ENCODE data around the gene PRSS50. TPM values are rescaled to one million over a fixed set of nuclear protein-coding genes. Genes with fewer than 3 reads are reported as not detected.
"Not testable (repeated sequence)": the region's sequence is repeated elsewhere in the genome, so short reads cannot be mapped to it uniquely, and the experiment has no call there.

PRSS50 gene
- total RNA-seq, 1 donor from 2014 or later, result 0.20 TPM

DNA sequence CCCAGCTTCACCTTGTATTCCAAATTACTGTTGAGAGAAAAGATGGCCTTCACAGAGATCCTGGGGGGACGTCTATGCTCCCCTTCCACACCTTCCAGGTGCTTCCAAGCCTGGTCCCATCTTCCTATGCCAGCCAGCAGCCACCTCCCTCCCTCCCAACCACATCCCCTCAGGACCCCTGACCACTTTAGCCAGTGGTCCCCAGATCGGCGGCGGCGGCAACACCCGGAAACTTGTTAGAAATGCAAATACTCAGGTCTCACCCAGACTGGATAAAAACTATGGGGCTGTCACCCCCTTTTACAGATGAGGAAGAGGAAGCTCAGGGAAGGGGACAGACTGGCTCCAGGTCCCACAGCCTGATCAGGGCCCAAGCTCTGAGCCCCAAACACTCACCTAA lies 38.0 kb upstream of the PRSS50 start:
- Histone ChIP-seq H3K27ac (no peak overlapping the region), H3K4me1 (no peaks in the 10 kb centered on the region), H3K27me3 (no peaks in the 10 kb centered on the region), H3K36me3 (no peaks in the 10 kb centered on the region), H3K4me3 (no peak overlapping the region), H3K9me3 (no peaks in the 10 kb centered on the region)
- intact Hi-C loops (cut with DNase I), result no loop called here
- no peak for ATAC-seq
- TF ChIP-seq, protein P1, sequence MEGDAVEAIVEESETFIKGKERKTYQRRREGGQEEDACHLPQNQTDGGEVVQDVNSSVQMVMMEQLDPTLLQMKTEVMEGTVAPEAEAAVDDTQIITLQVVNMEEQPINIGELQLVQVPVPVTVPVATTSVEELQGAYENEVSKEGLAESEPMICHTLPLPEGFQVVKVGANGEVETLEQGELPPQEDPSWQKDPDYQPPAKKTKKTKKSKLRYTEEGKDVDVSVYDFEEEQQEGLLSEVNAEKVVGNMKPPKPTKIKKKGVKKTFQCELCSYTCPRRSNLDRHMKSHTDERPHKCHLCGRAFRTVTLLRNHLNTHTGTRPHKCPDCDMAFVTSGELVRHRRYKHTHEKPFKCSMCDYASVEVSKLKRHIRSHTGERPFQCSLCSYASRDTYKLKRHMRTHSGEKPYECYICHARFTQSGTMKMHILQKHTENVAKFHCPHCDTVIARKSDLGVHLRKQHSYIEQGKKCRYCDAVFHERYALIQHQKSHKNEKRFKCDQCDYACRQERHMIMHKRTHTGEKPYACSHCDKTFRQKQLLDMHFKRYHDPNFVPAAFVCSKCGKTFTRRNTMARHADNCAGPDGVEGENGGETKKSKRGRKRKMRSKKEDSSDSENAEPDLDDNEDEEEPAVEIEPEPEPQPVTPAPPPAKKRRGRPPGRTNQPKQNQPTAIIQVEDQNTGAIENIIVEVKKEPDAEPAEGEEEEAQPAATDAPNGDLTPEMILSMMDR (IDR thresholded peaks at IDR 0.05), result no peak
- DNase-seq, result no peak

DNA sequence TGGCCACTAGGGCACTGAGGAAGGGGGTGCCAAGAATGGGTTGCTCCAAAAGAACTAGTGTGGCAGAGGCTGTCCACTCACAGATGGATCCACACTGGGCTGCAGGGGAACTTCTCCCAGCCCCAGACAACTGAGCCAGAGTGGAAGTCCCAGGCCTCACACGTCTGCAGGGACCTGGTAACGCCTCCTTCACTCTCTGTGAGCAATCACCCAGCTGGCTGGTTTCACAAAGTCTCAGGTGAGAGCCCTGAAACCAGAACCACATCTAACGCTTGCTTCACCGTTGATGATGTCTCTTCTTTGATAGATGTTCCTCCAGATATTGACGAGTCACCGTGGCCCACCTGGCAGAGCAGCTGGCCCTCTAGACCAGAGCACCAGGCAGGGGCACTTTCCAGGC lies 35.5 kb upstream of the PRSS50 start:
- H3K36me3 ChIP-seq; DNase-seq; H3K27me3 ChIP-seq; H3K27ac ChIP-seq; H3K4me3 ChIP-seq; H3K4me1 ChIP-seq; intact Hi-C loops (cut with DNase I); H3K9me3 ChIP-seq; ATAC-seq: not testable (repeated sequence)

- TF ChIP-seq, protein P1 (IDR thresholded peaks at IDR 0.05), result no peak
- ATAC-seq (peak; percentile 37), DNase-seq (no peak)
- Histone ChIP-seq H3K4me3 (no peak overlapping the region), H3K9me3 (no peaks in the 10 kb centered on the region), H3K36me3 (no peaks in the 10 kb centered on the region), H3K27me3 (no peaks in the 10 kb centered on the region), H3K4me1 (no peaks in the 10 kb centered on the region), H3K27ac (no peak overlapping the region)
- intact Hi-C loops (cut with DNase I), result no loop called here
Measured at GRCh38 chr3:46750555-46751038, 32.9 kb upstream of the PRSS50 start.

DNA sequence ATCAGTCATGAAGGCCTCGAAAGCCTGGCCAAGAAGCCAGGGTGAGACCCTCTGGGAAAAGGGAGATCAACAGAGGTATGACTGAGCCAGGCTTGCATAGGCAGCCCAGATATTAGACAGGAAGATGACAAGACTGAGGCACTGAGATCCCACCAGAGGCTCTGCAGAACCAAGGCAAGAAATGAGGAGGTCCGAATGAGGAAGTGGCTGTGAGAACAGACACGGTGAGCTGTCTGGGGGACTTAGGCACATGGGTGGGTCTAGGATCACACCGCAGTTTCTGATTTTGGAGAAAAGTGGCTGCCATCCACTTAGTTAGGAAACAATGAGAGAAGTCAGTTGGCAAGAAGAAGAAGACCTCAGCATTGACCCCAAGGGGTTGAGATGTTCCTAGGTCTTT lies 31.5 kb upstream of the PRSS50 start:
- no peaks in the 10 kb centered on the region for H3K9me3 ChIP-seq
- intact Hi-C loops (cut with DNase I), result no loop called here
- no peak overlapping the region for H3K4me3 ChIP-seq
- ATAC-seq, result no peak
- no peaks in the 10 kb centered on the region for H3K27me3 ChIP-seq
- no peak overlapping the region for H3K27ac ChIP-seq
- H3K36me3 ChIP-seq, result no peaks in the 10 kb centered on the region
- no peaks in the 10 kb centered on the region for H3K4me1 ChIP-seq
- no peak for DNase-seq
- TF ChIP-seq, protein P1 (IDR thresholded peaks at IDR 0.05), result no peak

DNA sequence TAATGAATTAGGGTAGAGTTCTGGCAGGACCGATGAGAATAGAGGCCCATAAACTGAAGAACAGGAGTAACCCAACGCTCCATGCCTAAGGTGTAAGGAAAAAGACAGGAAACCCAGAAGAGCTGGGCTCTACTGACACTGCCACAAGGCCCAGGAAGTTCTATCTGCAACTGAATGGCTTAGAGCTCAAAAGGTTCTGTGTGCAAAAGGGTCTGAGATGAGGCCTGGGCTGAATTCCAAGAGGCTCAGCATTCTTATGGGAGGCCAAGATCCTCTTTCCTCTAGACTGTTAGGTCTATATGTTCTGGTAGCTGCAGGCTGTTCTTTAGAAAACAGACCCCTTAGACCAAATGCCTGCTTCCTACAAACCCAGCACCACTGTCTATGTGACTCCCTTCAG lies 30.5 kb upstream of the PRSS50 start:
- no peaks in the 10 kb centered on the region for H3K27me3 ChIP-seq
- no peaks in the 10 kb centered on the region for H3K4me1 ChIP-seq
- H3K36me3 ChIP-seq, result no peaks in the 10 kb centered on the region
- TF ChIP-seq, protein P1 (IDR thresholded peaks at IDR 0.05), result no peak
- H3K27ac ChIP-seq, result no peak overlapping the region
- H3K9me3 ChIP-seq, result no peaks in the 10 kb centered on the region
- no peak overlapping the region for H3K4me3 ChIP-seq
- intact Hi-C loops (cut with DNase I), result no loop called here
- ATAC-seq (no peak), DNase-seq (no peak)

DNA sequence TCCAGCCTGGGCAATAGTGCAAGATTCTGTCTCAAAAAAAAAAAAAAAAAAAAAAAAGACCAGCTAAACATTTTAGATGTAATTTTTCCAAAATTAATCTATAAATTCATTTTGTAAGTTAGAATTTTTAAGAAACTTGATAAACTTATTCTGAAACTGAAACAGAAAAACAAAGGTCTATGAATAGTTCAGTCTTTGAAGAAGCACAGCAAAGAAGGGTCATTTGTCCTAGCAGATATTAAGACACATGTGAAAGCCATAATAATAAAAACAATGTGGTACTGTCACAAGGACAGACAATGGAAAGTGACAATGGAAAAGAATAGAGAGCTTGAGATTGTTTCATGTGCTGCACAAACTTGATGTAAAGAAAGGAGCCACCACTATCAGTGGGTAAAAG lies 29.0 kb upstream of the PRSS50 start:
- H3K36me3 ChIP-seq, result no peaks in the 10 kb centered on the region
- H3K27me3 ChIP-seq, result no peaks in the 10 kb centered on the region
- ATAC-seq (no peak), DNase-seq (no peak)
- intact Hi-C loops (cut with DNase I), result no loop called here
- no peaks in the 10 kb centered on the region for H3K9me3 ChIP-seq
- H3K4me1 ChIP-seq, result no peaks in the 10 kb centered on the region
- H3K27ac ChIP-seq, result no peak overlapping the region
- TF ChIP-seq, protein P1 (IDR thresholded peaks at IDR 0.05), result no peak
- no peak overlapping the region for H3K4me3 ChIP-seq

All from upper lobe of right lung (tissue), 1 donor.